K562 (cell line): ENCODE results near the gene DBX1. TPM values are rescaled to one million over a fixed set of nuclear protein-coding genes. Genes with fewer than 3 reads are reported as not detected.

Experiments used
- ATAC-seq: fragments of 200-7000 bp; cut with Tn5 transposase; 3 replicates; pipeline ENCODE4 v1.9.1; 2020; ENCODE audit warnings: moderate library complexity
- BruUV-seq: library from RNA; stranded (reverse); fragments of 400-500 nt; replicated peaks from 2 replicates; lab custom pipeline; 2021; lab: Mats Ljungman, UMichigan
- CTCF ChIA-PET: fragments of 300-600 bp; formaldehyde crosslinking; extraction: SDS; loops from one replicate; lab custom pipeline; 2021; ENCODE audit warnings: low intra/inter-chr PET ratio; lab: Yijun Ruan, JAX
- POLR2A ChIA-PET: fragments of 300-600, 350-650 bp; sonication (Branson Sonifier 250); formaldehyde crosslinking; extraction: SDS; loops from one replicate; lab custom pipeline; 2021; ENCODE audit warnings: antibody characterized with exemption, inconsistent platforms; lab: Yijun Ruan, JAX
- DNase-seq, 4 experiments: peaks; one replicate each; pipeline versions ENCODE4 v3.0.0 to v3.0.0-alpha.2; 2011 to 2018; ENCODE audit warnings: low spot score in 3 of 4, mixed read lengths in 3 of 4; ENCODE audit errors: extremely low read depth in 1 of 4
- FAIRE-seq: peaks from 2 replicates; lab custom pipeline; 2011; peaks lifted over from hg19 to GRCh38; lab: Jason Lieb, UNC
- H2AFZ ChIP-seq: 2 replicates; pipeline ENCODE4 v1.6.0; 2011; ENCODE audit warnings: low read depth, low read length, control low read depth, inconsistent platforms
- H3K27ac ChIP-seq: fragments of 200-600 bp; 3 replicates; pipeline ENCODE4 v1.8.0; 2011; ENCODE audit warnings: low read depth, mild to moderate bottlenecking, control low read depth, inconsistent platforms, low read length, moderate library complexity, mixed read lengths; ENCODE audit errors: extremely low read depth
- H3K27me3 ChIP-seq, 2 experiments: fragments of 300-600 bp in 1 of 2; 2 replicates in 1 of 2; 3 replicates in 1 of 2; pipeline versions ENCODE4 v1.6.0 to v1.8.0; 2011; ENCODE audit warnings: inconsistent platforms in 2 of 2, low read length in 2 of 2, mild to moderate bottlenecking in 1 of 2, mixed read lengths in 1 of 2, moderate library complexity in 1 of 2; ENCODE audit not compliant: control insufficient read depth in 2 of 2, insufficient read depth in 2 of 2
- H3K36me3 ChIP-seq: fragments of 300-600 bp; 3 replicates; pipeline ENCODE4 v1.8.0; 2011; ENCODE audit warnings: mild to moderate bottlenecking, low read length, inconsistent platforms; ENCODE audit not compliant: control insufficient read depth, insufficient read depth
- H3K4me1 ChIP-seq, 2 experiments: fragments of 200-600 bp in 1 of 2; replicated peaks in 1 of 2; 2 replicates in 1 of 2; 3 replicates in 1 of 2; pipeline versions ENCODE4 v1.5.1 to v1.8.0; 2011; ENCODE audit warnings: inconsistent platforms in 2 of 2, low read length in 2 of 2, mild to moderate bottlenecking in 1 of 2, mixed read lengths in 1 of 2, moderate library complexity in 1 of 2; ENCODE audit not compliant: control insufficient read depth in 2 of 2, insufficient read depth in 2 of 2
- H3K4me2 ChIP-seq: 2 replicates; pipeline ENCODE4 v1.6.1; 2011; ENCODE audit warnings: low read length, control low read depth, inconsistent platforms, mixed read lengths; ENCODE audit not compliant: insufficient read depth
- H3K4me3 ChIP-seq: fragments of 200-600 bp; sonication (generic), shearing (Covaris generic); 2 replicates; pipeline ENCODE4 v1.5.1; 2016; ENCODE audit warnings: control low read depth, inconsistent platforms
- H3K79me2 ChIP-seq: fragments of 200-600 bp; 3 replicates; pipeline ENCODE4 v1.8.0; 2011; ENCODE audit warnings: low read length, inconsistent platforms; ENCODE audit not compliant: control insufficient read depth, insufficient read depth
- H3K9ac ChIP-seq, 2 experiments: 2 replicates each; pipeline versions ENCODE4 v1.6.0 to v1.6.1; 2011; ENCODE audit warnings: low read depth in 2 of 2, low read length in 2 of 2, control low read depth in 1 of 2, inconsistent platforms in 1 of 2, mild to moderate bottlenecking in 1 of 2, mixed read lengths in 1 of 2; ENCODE audit not compliant: insufficient read depth in 1 of 2
- H3K9me1 ChIP-seq: one replicate; pipeline ENCODE4 v1.6.0; 2011; ENCODE audit warnings: inconsistent platforms, mild to moderate bottlenecking, low read length, moderate library complexity; ENCODE audit not compliant: control insufficient read depth, insufficient read depth
- H3K9me3 ChIP-seq: replicated peaks from 2 replicates; pipeline ENCODE4 v1.5.1; 2011; ENCODE audit warnings: low read depth, low read length, inconsistent platforms; ENCODE audit not compliant: control insufficient read depth, insufficient read depth
- H4K20me1 ChIP-seq: replicated peaks from 2 replicates; pipeline ENCODE4 v1.6.1; 2011; ENCODE audit warnings: low read length, inconsistent platforms, mixed read lengths; ENCODE audit not compliant: control insufficient read depth, insufficient read depth
- DMBX1 ChIP-seq: fragments of 250-450 bp; sonication (Bioruptor Pico); IDR thresholded peaks from 2 replicates; pipeline ENCODE4 v1.8.0; 2022; ENCODE audit warnings: inconsistent platforms, mild to moderate bottlenecking, moderate library complexity, borderline replicate concordance
- GATAD2B ChIP-seq: fragments of 450-650 bp; IDR thresholded peaks from 2 replicates; pipeline ENCODE4 v1.6.1; 2017; ENCODE audit warnings: mild to moderate bottlenecking, borderline replicate concordance
- HDGF ChIP-seq: fragments of 450-650 bp; IDR thresholded peaks from 2 replicates; pipeline ENCODE4 v1.6.1; 2016
- LARP7 ChIP-seq: fragments of 450-650 bp; IDR thresholded peaks from 2 replicates; pipeline ENCODE4 v1.6.1; 2016
- SAFB ChIP-seq: fragments of 200-400 bp; formaldehyde crosslinking; IDR thresholded peaks from 2 replicates; pipeline ENCODE4 v1.6.1; 2017; ENCODE audit warnings: low read depth, low read length, borderline replicate concordance
- SIX5 ChIP-seq, 2 experiments: IDR thresholded peaks; 2 replicates each; pipeline ENCODE4 v1.6.1; 2011; ENCODE audit warnings: low read length in 2 of 2, borderline replicate concordance in 1 of 2, low read depth in 1 of 2, mild to moderate bottlenecking in 1 of 2, moderate library complexity in 1 of 2; ENCODE audit not compliant: insufficient read depth in 1 of 2
- SP1 ChIP-seq: sonication (generic); formaldehyde crosslinking; IDR thresholded peaks from 2 replicates; pipeline ENCODE4 v1.8.1; 2022; ENCODE audit warnings: mild to moderate bottlenecking, missing genetic modification reagents
- TGIF2 ChIP-seq: sonication (generic); formaldehyde crosslinking; IDR thresholded peaks from 2 replicates; pipeline ENCODE4 v1.8.1; 2022; ENCODE audit warnings: mild to moderate bottlenecking, missing genetic modification reagents, moderate library complexity
- U2AF1 ChIP-seq: fragments of 200-400 bp; formaldehyde crosslinking; optimal IDR thresholded peaks from 2 replicates; pipeline ENCODE3; 2017; ENCODE audit warnings: mild to moderate bottlenecking, low read depth, low read length, moderate library complexity
- ZBTB17 ChIP-seq: fragments of 450-650 bp; formaldehyde crosslinking; IDR thresholded peaks from 2 replicates; pipeline ENCODE4 v1.4.0; 2020; ENCODE audit warnings: mild to moderate bottlenecking
- ZNF740 ChIP-seq, 3 experiments: fragments of 200-800 bp in 1 of 3; sonication (Bioruptor generic) in 1 of 3; sonication (generic) in 1 of 3; formaldehyde crosslinking in 1 of 3; IDR thresholded peaks; 2 replicates each; pipeline versions ENCODE4 v1.6.1 to v1.8.0; 2016 to 2022; ENCODE audit warnings: mild to moderate bottlenecking in 2 of 3, missing compliant biosample characterization in 2 of 3, missing genetic modification characterization in 2 of 3, missing genetic modification reagents in 1 of 3
- WGBS: fragments of 100-300 bp; shearing (Covaris generic); methylation state at CpG from one replicate; pipeline ENCODE4 v1.1.6; 2016; ENCODE audit warnings: low coverage, mixed read lengths; ENCODE audit not compliant: insufficient coverage; ENCODE audit errors: missing lambda C conversion rate; 5-methylcytosine and 5-hydroxymethylcytosine counted together
- in situ Hi-C: fragments of 300-500 bp; cut with MboI; formaldehyde crosslinking; loops from 4 replicates; pipeline ENCODE4 v1.15.0; 2018; ENCODE audit warnings: inconsistent platforms, mixed read lengths
- intact Hi-C: fragments of 100-400 bp; cut with micrococcal nuclease; formaldehyde crosslinking; loops from 2 replicates; pipeline ENCODE4 v1.14.2; 2022
- polyA plus RNA-seq, 8 experiments: library from polyadenylated mRNA; depleted of rRNA in 4 of 8; stranded (reverse) in 5 of 8; unstranded in 3 of 8; fragments of >200 nt; fragmentation: Nextera tagmentation in 2 of 8; fragmentation: Illumina TruSeq in 1 of 8; extraction: Ambion mirVana in 2 of 8; extraction: Trizol in 1 of 8; gene quantifications; 2 replicates each; pipeline versions ENCODE4 v1.2.1 to v1.2.3, GENCODE V29; 2011 to 2014; ENCODE audit warnings: inconsistent platforms in 1 of 8, missing spikeins in 1 of 8
- total RNA-seq, 7 experiments: library from RNA; depleted of rRNA in 6 of 7; stranded (reverse); fragments of >200 nt in 6 of 7; fragmentation: Illumina TruSeq in 2 of 7; extraction: Trizol in 2 of 7; gene quantifications; 2 replicates each; pipeline versions ENCODE4 v1.2.1 to v1.2.3, GENCODE V29; 2011 to 2021; ENCODE audit warnings: low replicate concordance in 1 of 7

Gene DBX1
- total and polyA plus RNA-seq, 9 of the 15 experiments (the other 6 are each of a cell fraction or from before 2014, with no cell fraction given), result not detected

GRCh38 chr11:20112291-20113148 is 47.8 kb downstream of the DBX1 start (continued):
- TF ChIP-seq TGIF2 (CRISPR knock-in tag), result no peak
- TF ChIP-seq GATAD2B, result no peak
- TF ChIP-seq U2AF1, result no peak
- no peak for TF ChIP-seq SAFB
- no peak for TF ChIP-seq SIX5 (IDR thresholded peaks at IDR 0.05; ENCODE audit: borderline replicate concordance in 1 of 2, insufficient read depth in 1 of 2, low read depth in 1 of 2, low read length in 2 of 2)

GRCh38 chr11:20111871-20112270 is 48.4 kb downstream of the DBX1 start:
- ChIA-PET CTCF (interaction anchor here (0.7 kb wide), 1 partner anchor 161 kb away, joined by 3 read pairs; no protein-coding TSS in a partner anchor), POLR2A (interaction anchor here (0.7 to 1.5 kb wide), 3 partner anchors 17 to 206 kb away, joined by 3 to 8 read pairs (median 4); no protein-coding TSS in a partner anchor)
- peak overlapping the region; percentile 66 for H3K4me2 ChIP-seq
- no peaks in the 10 kb centered on the region for H3K9me3 ChIP-seq
- peak overlapping the region in 1 of 2 experiments; percentile 17; a peak in 2 of 4 replicates for H3K9ac ChIP-seq
- TF ChIP-seq ZNF740 (CRISPR knock-in tag; IDR thresholded peaks at IDR 0.05), result no peak
- TF ChIP-seq ZNF740 (tag; IDR thresholded peaks at IDR 0.05), result no peak
- TF ChIP-seq ZBTB17 (CRISPR knock-in tag), result no peak
- TF ChIP-seq LARP7, result peak; percentile 10; the same call in 1 of the 2 replicates
- 0 out of 2 replicates have a peak, but pooled peaks have one; percentile 16 for TF ChIP-seq SP1 (CRISPR knock-in tag)
- TF ChIP-seq HDGF, result 0 out of 2 replicates have a peak, but pooled peaks have one; percentile 26
- no peak for TF ChIP-seq DMBX1
- no peaks in the 10 kb centered on the region for H3K79me2 ChIP-seq
- H2AFZ ChIP-seq, result peak overlapping the region; percentile 77
- H3K27ac ChIP-seq, result peak overlapping the region; percentile 30; the same call in 1 of the 3 replicates
- peaks cover 12 to 14% of the 10 kb centered on the region in 2 experiments for H3K4me1 ChIP-seq
- no peaks in the 10 kb centered on the region; the same call in 1 of the 2 replicates for H4K20me1 ChIP-seq
- H3K4me3 ChIP-seq, result no peak overlapping the region
- intact Hi-C loops, result loop anchor here (1.0 to 5.0 kb wide), 4 partner anchors 31 to 161 kb away; no protein-coding TSS in a partner anchor
- H3K27me3 ChIP-seq, result no peaks in the 10 kb centered on the region
- FAIRE-seq (no peak), DNase-seq (no peak), ATAC-seq (no peak)
- in situ Hi-C loops, result no loop called here
- no peaks in the 10 kb centered on the region for H3K36me3 ChIP-seq
- BruUV-seq, result no TSS peak
- no peaks in the 10 kb centered on the region for H3K9me1 ChIP-seq
- 9% methylated on average over 1 of the region's 1 CpG for WGBS
